PC-3 (cell line): ENCODE results near the gene CD79A.

ENCODE experiments used
- CTCF ChIP-seq: fragments of 300-600 bp; sonication (generic); conservative IDR thresholded peaks from 2 replicates; pipeline ENCODE4 v1.5.1; 2017; ENCODE audit warnings: antibody characterized with exemption, low read depth, mild to moderate bottlenecking, low read length
- EZH2 ChIP-seq: fragments of 300-600 bp; sonication (generic); IDR thresholded peaks from one replicate; pipeline ENCODE4 v1.6.1; 2017; ENCODE audit warnings: antibody characterized with exemption, mild to moderate bottlenecking, low read length; ENCODE audit not compliant: unreplicated experiment

- TF ChIP-seq EZH2 (no peak), CTCF (no peak)
Measured at GRCh38 chr19:41908724-41909464, 31.8 kb downstream of the CD79A start.
